GM21423 (cell line): ENCODE measurements around the gene LPAR6.
"Not testable (repeated sequence)": the region's sequence is repeated elsewhere in the genome, so short reads cannot be mapped to it uniquely, and the experiment has no call there.

Experiments used
- ATAC-seq: cut with Tn5 transposase; IDR thresholded peaks from one replicate; pipeline ENCODE4 v1.9.1; 2021; ENCODE audit warnings: mild to moderate bottlenecking, moderate library complexity; ENCODE audit not compliant: unreplicated experiment

The LPAR6 gene, protein sequence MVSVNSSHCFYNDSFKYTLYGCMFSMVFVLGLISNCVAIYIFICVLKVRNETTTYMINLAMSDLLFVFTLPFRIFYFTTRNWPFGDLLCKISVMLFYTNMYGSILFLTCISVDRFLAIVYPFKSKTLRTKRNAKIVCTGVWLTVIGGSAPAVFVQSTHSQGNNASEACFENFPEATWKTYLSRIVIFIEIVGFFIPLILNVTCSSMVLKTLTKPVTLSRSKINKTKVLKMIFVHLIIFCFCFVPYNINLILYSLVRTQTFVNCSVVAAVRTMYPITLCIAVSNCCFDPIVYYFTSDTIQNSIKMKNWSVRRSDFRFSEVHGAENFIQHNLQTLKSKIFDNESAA

DNA sequence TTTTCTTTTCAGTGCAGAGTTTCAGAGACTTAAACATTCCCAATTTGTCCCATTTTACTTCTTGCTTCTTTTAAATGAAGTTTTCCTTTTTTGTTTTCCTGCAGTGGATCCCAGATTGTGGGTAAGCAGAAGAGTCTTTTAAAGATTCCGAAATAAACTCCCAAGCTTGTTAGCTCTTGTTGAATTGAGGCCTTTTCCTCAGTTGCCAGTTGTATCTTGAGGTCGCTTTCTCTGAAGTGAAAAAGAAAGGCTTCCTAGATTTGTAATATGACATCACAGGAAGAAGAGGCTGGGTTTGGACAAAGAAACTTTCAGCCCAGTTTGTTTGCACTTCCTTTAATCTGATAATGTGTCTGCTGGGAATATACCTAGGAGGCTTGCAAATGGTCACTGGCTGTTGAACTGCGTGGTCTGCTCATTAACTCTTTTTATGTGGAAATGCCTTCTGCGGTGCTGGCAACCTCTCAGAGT, at the start of gene LPAR6:
TSS of gene LPAR6 (minus strand) at position 233 of the 471 bp plus-strand sequence. CDS start 690 bp downstream, outside the sequence.
- ATAC-seq: no peak

GRCh38 chr13:48457578-48458242, 44.8 kb upstream of the LPAR6 start:
- no peak for ATAC-seq

- ATAC-seq: no peak
These were observed 43.6 kb upstream of the LPAR6 start for GRCh38 chr13:48456546-48456945.

GRCh38 chr13:48451196-48451595, 38.3 kb upstream of the LPAR6 start:
- ATAC-seq: not testable (repeated sequence)

DNA sequence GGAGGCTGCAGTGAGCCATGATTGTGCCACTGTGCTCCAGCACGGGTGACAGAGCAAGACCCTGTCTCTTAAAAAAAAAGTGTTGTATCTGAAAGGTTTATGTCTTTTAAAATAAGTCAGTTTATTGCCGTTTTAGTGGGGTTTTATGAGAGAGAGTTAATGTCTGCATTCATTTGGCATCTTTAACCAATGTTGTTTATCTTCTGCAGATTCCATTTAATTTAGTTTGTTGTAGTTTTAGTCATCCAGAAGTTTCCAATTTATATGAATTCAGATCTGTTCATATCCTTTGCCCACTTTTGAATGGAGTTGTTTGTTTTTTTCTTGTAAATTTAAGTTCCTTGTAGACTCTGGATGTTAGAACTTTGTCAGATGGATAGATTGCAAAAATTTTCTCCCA, 36.7 kb upstream of the LPAR6 start:
- ATAC-seq: no peak

DNA sequence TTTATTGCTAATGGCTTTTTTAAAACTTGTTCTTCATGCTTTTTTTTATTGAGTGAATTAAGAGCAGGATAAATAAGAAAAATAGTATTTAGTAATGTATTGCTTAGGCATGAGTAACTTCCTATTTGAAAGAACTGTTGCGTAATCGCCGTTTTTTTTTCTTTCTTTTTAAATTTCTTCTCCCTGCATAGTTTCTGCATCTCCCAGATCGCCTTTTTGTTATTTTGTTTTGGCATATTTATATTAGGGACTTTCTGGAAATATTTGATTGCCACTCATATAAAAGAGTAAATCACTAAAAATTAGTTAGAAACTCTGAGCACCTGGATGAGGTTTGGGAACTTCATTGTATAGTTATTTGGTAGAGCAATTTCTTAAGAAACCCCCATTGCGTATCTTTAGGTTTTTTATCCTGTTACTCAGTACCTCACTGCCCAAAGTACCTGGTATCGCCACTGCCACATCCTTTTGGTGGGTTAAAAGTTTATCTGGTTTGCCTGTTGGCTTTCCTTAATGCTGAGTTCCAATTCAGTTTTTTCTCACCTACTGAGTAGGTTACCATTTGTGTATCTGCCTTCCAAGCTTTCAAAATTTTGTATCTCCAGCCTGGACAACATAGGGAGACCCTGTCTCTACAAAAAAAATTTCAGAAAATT, 36.2 kb upstream of the LPAR6 start:
- no peak for ATAC-seq

DNA sequence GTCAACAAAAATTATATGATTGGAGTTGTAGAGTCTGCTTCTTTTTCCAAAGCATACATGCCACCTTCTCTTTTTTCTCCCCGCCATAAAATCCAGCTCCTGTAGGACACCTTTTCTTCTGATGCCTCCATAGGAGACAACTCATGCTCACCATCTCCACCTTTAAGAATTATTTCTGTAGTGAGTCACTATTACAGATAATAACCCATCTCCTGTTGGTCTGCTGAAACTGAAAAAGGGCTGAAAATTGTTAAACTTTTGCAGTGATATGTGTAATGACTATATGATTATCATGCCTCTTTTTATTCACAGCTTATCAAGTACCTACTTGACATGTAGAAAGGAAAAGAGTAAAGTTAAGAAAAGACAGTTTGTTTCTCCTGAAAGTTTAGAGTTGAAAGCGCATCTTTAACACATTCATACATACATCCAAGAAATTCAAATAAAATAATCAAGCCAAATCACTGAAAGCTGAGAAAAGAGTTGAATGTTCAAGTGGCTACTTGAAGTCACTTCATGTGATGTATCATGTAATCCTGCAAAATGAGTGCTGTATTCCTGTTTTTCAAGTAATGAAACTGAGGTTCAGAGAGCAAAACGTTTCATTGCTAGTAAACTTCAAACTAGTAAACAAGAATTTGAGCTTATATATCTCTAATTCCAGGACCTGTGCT, 35.5 kb upstream of the LPAR6 start:
- no peak for ATAC-seq

- ATAC-seq: no peak
These were observed 33.6 kb upstream of the LPAR6 start for GRCh38 chr13:48446464-48446863.

DNA sequence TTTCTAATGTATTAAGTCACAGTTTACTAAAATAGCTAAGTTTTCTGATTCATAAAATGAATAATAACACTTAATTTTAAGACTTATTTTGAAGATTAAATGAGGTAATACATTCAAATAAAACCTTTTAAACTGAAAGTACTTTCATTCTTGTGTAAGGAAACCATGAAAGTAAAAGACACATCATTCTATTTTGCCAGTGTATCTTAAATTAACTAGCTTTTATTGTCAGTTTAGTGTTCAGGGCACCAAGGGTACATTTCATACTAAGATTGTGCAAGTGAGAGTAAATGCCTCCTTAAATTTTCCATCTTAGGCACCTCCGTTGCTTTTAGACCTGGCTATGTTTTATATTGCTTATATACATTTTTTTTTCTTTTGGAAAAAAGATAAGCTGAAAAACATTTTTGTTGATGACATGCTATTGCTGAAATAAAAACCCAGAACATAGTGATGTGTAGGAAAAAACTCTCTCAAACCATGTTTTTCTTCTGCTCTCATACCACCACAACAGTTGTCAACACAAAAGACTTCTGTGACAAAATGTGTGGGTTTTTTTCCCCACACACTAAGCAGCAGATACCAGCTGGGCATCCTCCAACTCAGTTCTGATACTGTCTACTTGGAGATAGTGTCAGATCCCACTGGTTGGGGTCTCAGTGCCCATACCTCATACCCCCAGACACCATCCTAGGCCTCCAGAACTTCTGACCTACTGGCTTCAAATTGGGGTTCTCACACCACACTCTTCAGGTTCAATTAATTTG, 30.7 kb upstream of the LPAR6 start:
- ATAC-seq: no peak

DNA sequence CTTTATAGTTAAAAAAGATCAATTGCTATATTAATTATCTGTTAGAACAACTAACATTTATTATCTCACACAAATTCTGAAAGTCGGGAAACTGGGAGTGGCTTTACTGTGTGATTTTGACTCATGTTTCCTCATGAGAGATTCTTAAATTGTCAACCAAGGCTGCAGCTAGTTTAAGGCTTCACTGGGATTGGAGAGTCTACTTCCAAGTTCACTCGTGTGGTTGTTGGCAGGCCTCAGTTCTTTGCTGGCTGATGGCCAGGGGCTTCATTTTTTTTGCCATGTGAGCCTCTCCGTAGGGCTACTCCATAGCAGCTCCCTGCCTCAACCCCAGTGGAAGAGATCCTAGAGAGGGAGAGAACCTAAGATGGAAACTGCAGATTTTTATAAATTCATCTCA, 24.5 kb upstream of the LPAR6 start:
- ATAC-seq: no peak

- ATAC-seq: no peak
These were observed 23.9 kb upstream of the LPAR6 start for GRCh38 chr13:48436661-48437288.

GRCh38 chr13:48434200-48434599, 21.3 kb upstream of the LPAR6 start:
- no peak for ATAC-seq

DNA sequence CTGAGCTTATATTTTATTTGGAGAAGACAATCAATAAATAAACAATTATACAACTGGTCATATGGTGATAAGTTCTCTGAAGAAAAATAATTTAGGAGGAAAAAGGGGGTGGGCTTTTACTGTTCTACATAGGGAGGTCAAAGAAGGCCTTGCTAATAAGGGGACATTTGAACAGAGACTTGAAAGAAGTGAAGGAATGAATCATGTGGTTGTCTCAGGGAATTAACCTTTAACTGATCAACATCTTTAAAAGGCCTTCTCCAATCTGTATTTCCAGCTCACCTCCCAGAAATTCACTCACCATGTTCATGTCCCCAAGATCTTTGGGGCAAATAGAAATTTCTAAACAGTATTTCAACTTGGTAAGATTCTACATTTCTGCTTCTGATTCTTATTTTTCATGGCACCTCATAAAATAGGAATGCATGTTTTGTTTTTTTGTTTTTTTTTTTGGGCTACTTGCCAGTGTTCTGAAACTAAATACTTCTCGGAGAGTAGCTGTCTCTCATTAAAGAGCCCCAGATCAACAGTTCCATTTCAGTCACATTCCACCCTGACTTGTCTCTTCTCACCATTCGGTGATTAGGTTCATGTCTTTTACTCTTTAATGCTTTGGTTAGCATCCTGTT, 19.2 kb upstream of the LPAR6 start:
- no peak for ATAC-seq

DNA sequence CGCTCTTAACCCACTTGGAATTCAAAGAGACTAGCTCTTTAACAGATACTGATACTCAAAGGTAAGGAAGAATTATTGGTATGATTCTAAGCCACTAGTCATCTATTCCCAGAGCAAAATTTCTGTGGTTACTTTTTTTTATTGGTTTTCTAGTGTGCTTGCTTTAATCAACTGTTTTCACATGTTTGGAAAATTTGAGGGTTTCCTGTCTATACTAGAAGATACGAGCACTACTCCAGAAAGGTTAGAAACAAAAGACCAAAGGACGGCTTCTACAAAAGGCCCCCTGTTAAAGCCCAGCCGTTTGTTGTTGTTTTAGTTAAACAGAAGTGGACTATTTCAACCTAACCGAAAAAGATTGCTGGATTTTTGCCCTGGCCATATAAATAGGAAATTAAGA, 18.5 kb upstream of the LPAR6 start:
- ATAC-seq: no peak

GRCh38 chr13:48429886-48430285, 17.0 kb upstream of the LPAR6 start:
- no peak for ATAC-seq

DNA sequence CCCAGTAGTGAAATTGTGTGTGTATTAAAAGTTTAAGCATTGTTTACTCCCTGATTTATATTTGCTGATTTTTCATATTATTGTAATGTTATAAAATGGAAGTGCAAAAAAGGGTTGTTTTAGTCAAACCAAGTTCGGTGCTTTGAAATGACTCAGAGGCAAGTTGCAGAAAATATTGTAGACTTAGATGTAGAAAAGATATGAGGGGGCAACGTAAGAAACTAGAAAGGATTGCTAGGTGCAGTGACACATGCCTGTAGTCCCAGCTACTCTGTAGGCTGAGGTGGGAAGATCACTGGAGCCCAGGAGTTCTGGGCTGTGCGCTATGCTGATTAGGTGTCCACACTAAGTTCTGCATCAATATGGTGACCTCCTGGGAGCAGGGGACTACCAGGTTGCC, 16.1 kb upstream of the LPAR6 start:
- no peak for ATAC-seq

- ATAC-seq: not testable (repeated sequence)
These were observed 13.9 kb upstream of the LPAR6 start for GRCh38 chr13:48426755-48427298.

DNA sequence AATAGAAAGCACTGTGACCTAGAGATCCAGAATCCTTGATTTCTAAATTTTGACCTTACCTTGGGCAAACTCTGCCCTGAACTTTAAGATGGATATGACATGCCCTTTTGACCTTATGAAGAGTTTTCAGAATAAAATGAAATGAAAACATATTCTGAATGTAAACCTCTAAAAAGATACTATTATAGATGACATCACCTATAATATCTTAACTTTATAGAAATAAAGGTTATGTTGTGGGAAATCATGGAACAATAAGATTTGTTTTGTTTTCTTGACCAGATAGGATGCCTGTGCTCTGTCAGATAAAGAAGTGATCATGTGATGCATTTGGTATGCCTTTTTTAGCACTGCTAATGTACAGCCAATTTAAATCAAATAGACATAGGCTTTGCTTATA, 13.1 kb upstream of the LPAR6 start:
- no peak for ATAC-seq

- ATAC-seq: no peak
These were observed 11.3 kb upstream of the LPAR6 start for GRCh38 chr13:48424212-48424611.
